Right lobe of liver (tissue), 4 donors: ENCODE data around the gene FOXD1.

Experiments
- CTCF ChIP-seq, 4 donors: fragments of 200-600 bp in 3 of 4; fragments of 450-650 bp in 1 of 4; IDR thresholded peaks; one replicate each; pipeline versions ENCODE4 v1.5.1 to v1.8.0; 2016 to 2022; ENCODE audit warnings: antibody characterized with exemption in 4 of 4, mild to moderate bottlenecking in 2 of 4
- POLR2A ChIP-seq: fragments of 450-650 bp; IDR thresholded peaks from one replicate; pipeline ENCODE4 v1.6.1; 2017; ENCODE audit warnings: antibody characterized with exemption, mild to moderate bottlenecking
- donor health status: DM: no; HTN: no; CAD: no.
- donor health status: DM: no; HTN: no; CAD: no.
- donor health status: DM: no; HTN: yes; CAD: no.

GRCh38 chr5:73433272-73433981, 15.2 kb downstream of the FOXD1 start:
- TF ChIP-seq CTCF (IDR thresholded peaks at IDR 0.05) (no peak), POLR2A (no peak)
